ENCODE results near the gene AKNAD1.

DNA sequence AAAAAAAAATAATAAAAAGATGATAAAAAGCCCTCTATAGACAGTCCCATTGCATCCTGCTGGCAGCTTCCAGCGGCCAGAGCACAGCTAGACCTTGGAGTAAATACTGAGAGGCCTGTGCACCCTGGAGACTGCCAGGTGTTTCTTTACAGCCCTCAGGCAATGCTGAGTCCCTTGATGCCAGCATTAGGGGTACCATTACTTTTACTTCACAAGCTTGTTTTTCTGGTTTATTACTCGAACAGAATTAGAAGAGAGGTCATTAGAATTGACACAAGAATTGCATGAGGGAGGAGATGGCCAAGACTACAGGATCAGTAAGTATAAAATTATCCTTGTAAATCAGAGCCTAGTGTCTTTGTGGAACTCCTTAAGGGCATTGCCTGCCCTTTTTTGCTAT lies 43.6 kb downstream of the AKNAD1 start:
- TF ChIP-seq CTCF (IDR thresholded peaks at IDR 0.05; ENCODE audit: low read length): no peak
- TF ChIP-seq EZH2 (optimal IDR thresholded peaks at IDR 0.05; ENCODE audit: low read depth, low read length): no peak
